H9 (cell line): ENCODE data around the gene PEX12. TPM values are rescaled to one million over a fixed set of nuclear protein-coding genes. Genes with fewer than 3 reads are reported as not detected.

Experiments
- DNase-seq: peaks from one replicate; pipeline ENCODE4 v3.0.0-alpha.2; 2017
- H2AFZ ChIP-seq: one replicate; pipeline ENCODE4 v1.6.1; 2013; ENCODE audit warnings: mild to moderate bottlenecking, low read length, control low read depth, moderate library complexity
- H2AK5ac ChIP-seq: 2 replicates; pipeline ENCODE4 v1.6.1; 2013; ENCODE audit warnings: low read length, control low read depth, mixed read lengths; ENCODE audit not compliant: insufficient read length
- H2BK120ac ChIP-seq: one replicate; pipeline ENCODE4 v1.6.1; 2013; ENCODE audit warnings: low read depth, mild to moderate bottlenecking, low read length, control low read depth, inconsistent platforms; ENCODE audit not compliant: poor library complexity, severe bottlenecking
- H2BK12ac ChIP-seq: 2 replicates; pipeline ENCODE4 v1.6.1; 2013; ENCODE audit warnings: low read length, control low read depth, mixed read lengths, low read depth; ENCODE audit not compliant: insufficient read length
- H2BK15ac ChIP-seq: 2 replicates; pipeline ENCODE4 v1.6.1; 2013; ENCODE audit warnings: low read depth, low read length, control low read depth
- H2BK20ac ChIP-seq: one replicate; pipeline ENCODE4 v1.6.1; 2013; ENCODE audit warnings: low read depth, mild to moderate bottlenecking, low read length, control low read depth, inconsistent platforms; ENCODE audit not compliant: poor library complexity, severe bottlenecking
- H2BK5ac ChIP-seq: 2 replicates; pipeline ENCODE4 v1.6.1; 2013; ENCODE audit warnings: low read length, control low read depth, mixed read lengths; ENCODE audit not compliant: insufficient read length
- H3K14ac ChIP-seq: 2 replicates; pipeline ENCODE4 v1.6.1; 2013; ENCODE audit warnings: low read length, control low read depth; ENCODE audit not compliant: insufficient read depth
- H3K18ac ChIP-seq: 2 replicates; pipeline ENCODE4 v1.6.1; 2013; ENCODE audit warnings: low read depth, mild to moderate bottlenecking, mixed read lengths, low read length, control low read depth; ENCODE audit not compliant: insufficient read length
- H3K23ac ChIP-seq: 2 replicates; pipeline ENCODE4 v1.6.1; 2013; ENCODE audit warnings: low read length, control low read depth, mixed read lengths, low read depth; ENCODE audit not compliant: insufficient read length
- H3K23me2 ChIP-seq: 2 replicates; pipeline ENCODE4 v1.6.1; 2013; ENCODE audit warnings: low read depth, mild to moderate bottlenecking, mixed read lengths, low read length, control low read depth; ENCODE audit not compliant: insufficient read length, poor library complexity, severe bottlenecking
- H3K27ac ChIP-seq: 2 replicates; pipeline ENCODE4 v1.5.1; 2013; ENCODE audit warnings: low read length, control low read depth, mixed read lengths, low read depth; ENCODE audit not compliant: insufficient read length
- H3K27me3 ChIP-seq: 2 replicates; pipeline ENCODE4 v1.6.1; 2013; ENCODE audit warnings: low read length, control low read depth, inconsistent platforms; ENCODE audit not compliant: insufficient read depth
- H3K4ac ChIP-seq: 2 replicates; pipeline ENCODE4 v1.6.1; 2013; ENCODE audit warnings: low read depth, mild to moderate bottlenecking, control low read depth, inconsistent platforms, low read length, moderate library complexity
- H3K4me1 ChIP-seq: 2 replicates; pipeline ENCODE4 v1.6.1; 2013; ENCODE audit warnings: low read length, control low read depth, inconsistent platforms; ENCODE audit not compliant: insufficient read depth
- H3K4me2 ChIP-seq: 2 replicates; pipeline ENCODE4 v1.6.1; 2013; ENCODE audit warnings: low read length, control low read depth, mixed read lengths; ENCODE audit not compliant: insufficient read length, insufficient read depth
- H3K56ac ChIP-seq: 2 replicates; pipeline ENCODE4 v1.6.1; 2013; ENCODE audit warnings: low read depth, mild to moderate bottlenecking, mixed read lengths, low read length, control low read depth; ENCODE audit not compliant: insufficient read length
- H3K79me1 ChIP-seq: 2 replicates; pipeline ENCODE4 v1.6.1; 2013; ENCODE audit warnings: low read depth, mild to moderate bottlenecking, moderate library complexity, low read length, control low read depth, inconsistent platforms; ENCODE audit not compliant: insufficient read depth, poor library complexity, severe bottlenecking
- H3K79me2 ChIP-seq: 2 replicates; pipeline ENCODE4 v1.6.1; 2013; ENCODE audit warnings: low read length, control low read depth, inconsistent platforms; ENCODE audit not compliant: insufficient read depth
- H3K9ac ChIP-seq: 2 replicates; pipeline ENCODE4 v1.6.1; 2013; ENCODE audit warnings: low read length, control low read depth, mixed read lengths; ENCODE audit not compliant: insufficient read length; ENCODE audit errors: extremely low read depth
- H3K9me3 ChIP-seq: one replicate; pipeline ENCODE4 v1.6.1; 2013; ENCODE audit warnings: low read depth, low read length, inconsistent platforms; ENCODE audit not compliant: control insufficient read depth
- H3T11ph ChIP-seq: one replicate; pipeline ENCODE4 v1.6.1; 2013; ENCODE audit warnings: mild to moderate bottlenecking, low read length, control low read depth, inconsistent platforms
- H4K20me1 ChIP-seq: one replicate; pipeline ENCODE4 v1.6.1; 2013; ENCODE audit not compliant: control insufficient read depth, insufficient read length, insufficient read depth
- H4K5ac ChIP-seq: 2 replicates; pipeline ENCODE4 v1.6.1; 2013; ENCODE audit warnings: low read depth, mild to moderate bottlenecking, mixed read lengths, low read length, control low read depth; ENCODE audit not compliant: insufficient read length
- H4K8ac ChIP-seq: replicated peaks from 2 replicates; pipeline ENCODE4 v1.6.1; 2013; ENCODE audit warnings: low read length, control low read depth, mixed read lengths, low read depth; ENCODE audit not compliant: insufficient read length
- H4K91ac ChIP-seq: 2 replicates; pipeline ENCODE4 v1.6.1; 2013; ENCODE audit warnings: low read depth, mild to moderate bottlenecking, moderate library complexity, mixed read lengths, low read length, control low read depth; ENCODE audit not compliant: insufficient read length
- H3K27ac Mint-ChIP-seq, 3 experiments: 2 replicates in 2 of 3; 3 replicates in 1 of 3; pipeline ENCODE4 v1.8.0; 2020 to 2021; ENCODE audit warnings: mixed read lengths in 3 of 3, mild to moderate bottlenecking in 1 of 3, moderate library complexity in 1 of 3
- H3K27me3 Mint-ChIP-seq: 2 replicates; pipeline ENCODE4 v1.8.0; 2021; ENCODE audit warnings: low read depth, mild to moderate bottlenecking, moderate library complexity, mixed read lengths
- H3K36me3 Mint-ChIP-seq, 3 experiments: 2 replicates in 2 of 3; 3 replicates in 1 of 3; pipeline ENCODE4 v1.8.0; 2020 to 2021; ENCODE audit warnings: low read depth in 3 of 3, mixed read lengths in 3 of 3; ENCODE audit not compliant: insufficient read depth in 1 of 3
- H3K4me1 Mint-ChIP-seq, 2 experiments: 2 replicates each; pipeline ENCODE4 v1.8.0; 2020; ENCODE audit warnings: mixed read lengths in 2 of 2
- H3K4me3 Mint-ChIP-seq, 2 experiments: 2 replicates in 1 of 2; 3 replicates in 1 of 2; pipeline ENCODE4 v1.8.0; 2020 to 2021; ENCODE audit warnings: mild to moderate bottlenecking in 2 of 2, mixed read lengths in 2 of 2, moderate library complexity in 1 of 2
- H3K9me3 Mint-ChIP-seq, 2 experiments: 2 replicates in 1 of 2; 3 replicates in 1 of 2; pipeline ENCODE4 v1.8.0; 2020; ENCODE audit warnings: mild to moderate bottlenecking in 2 of 2, mixed read lengths in 2 of 2, moderate library complexity in 1 of 2
- CTCF ChIP-seq: fragments of 200-600 bp; sonication (generic); conservative IDR thresholded peaks from 3 replicates; pipeline ENCODE4 v1.8.0; 2021; ENCODE audit warnings: antibody characterized with exemption, mild to moderate bottlenecking
- WGBS: extraction: QIAGEN DNeasy Blood & Tissue Kit; methylation state at CpG from one replicate; pipeline ENCODE4 v1.1.7; 2013; ENCODE audit warnings: missing lambda C conversion rate, low lambda C conversion rate, mixed read lengths; ENCODE audit not compliant: insufficient read length; ENCODE audit errors: extremely low coverage; 5-methylcytosine and 5-hydroxymethylcytosine counted together
- total RNA-seq: library from RNA; stranded (reverse); gene quantifications from 2 replicates; pipeline ENCODE4 v1.2.1, GENCODE V29; 2021

The PEX12 gene
- total RNA-seq, 1 experiment from 2014 or later: 5.4 TPM

- Mint-ChIP-seq H3K36me3 (no peaks in the 10 kb centered on the region), H3K27ac (no peak overlapping the region), H3K9me3 (no peaks in the 10 kb centered on the region), H3K4me1 (no peaks in the 10 kb centered on the region), H3K27me3 (peaks cover 7% of the 10 kb centered on the region), H3K4me3 (no peak overlapping the region)
- Histone ChIP-seq H2AFZ (no peak overlapping the region), H3K27ac (no peak overlapping the region), H3K14ac (no peak overlapping the region), H3K56ac (no peak overlapping the region), H2BK120ac (no peak overlapping the region), H4K8ac (no peak overlapping the region), H3K27me3 (no peaks in the 10 kb centered on the region), H3K18ac (no peak overlapping the region), H2BK12ac (no peak overlapping the region), H3K9me3 (no peaks in the 10 kb centered on the region), H3K23ac (no peak overlapping the region), H3K9ac (no peak overlapping the region), H3K79me2 (no peaks in the 10 kb centered on the region), H2BK15ac (no peak overlapping the region), H4K5ac (no peak overlapping the region), H3K23me2 (no peaks in the 10 kb centered on the region), H2BK5ac (no peak overlapping the region), H3K4ac (no peak overlapping the region), H3K4me2 (no peak overlapping the region), H3K79me1 (no peaks in the 10 kb centered on the region), H4K20me1 (no peaks in the 10 kb centered on the region), H3T11ph (no peak overlapping the region), H4K91ac (no peak overlapping the region), H3K4me1 (no peaks in the 10 kb centered on the region), H2BK20ac (no peak overlapping the region), H2AK5ac (no peak overlapping the region)
- no peak for TF ChIP-seq CTCF
- DNase-seq: no peak
- WGBS: no CpG with 5 or more reads among the region's 1 CpG
Observed at GRCh38 chr17:35541434-35541833, 36.9 kb downstream of the PEX12 start.
